Type B pancreatic cell (in vitro differentiated cells): ENCODE data around the gene NAMPT. TPM values are rescaled to one million over a fixed set of nuclear protein-coding genes. Genes with fewer than 3 reads are reported as not detected.

Experiments used
- DNase-seq: peaks from one replicate; pipeline ENCODE4 v3.0.0; 2021; ENCODE audit warnings: mixed read lengths; ENCODE audit not compliant: unreplicated experiment; ENCODE audit errors: extremely low spot score
- H3K27ac Mint-ChIP-seq: 2 replicates; pipeline ENCODE4 v1.8.0; 2021; ENCODE audit warnings: mild to moderate bottlenecking, mixed read lengths
- H3K27me3 Mint-ChIP-seq: 2 replicates; pipeline ENCODE4 v1.8.0; 2021; ENCODE audit warnings: mixed read lengths
- H3K36me3 Mint-ChIP-seq: 2 replicates; pipeline ENCODE4 v1.8.0; 2021; ENCODE audit warnings: mixed read lengths
- H3K4me1 Mint-ChIP-seq: one replicate; pipeline ENCODE4 v1.8.0; 2021; ENCODE audit warnings: mixed read lengths; ENCODE audit not compliant: unreplicated experiment
- H3K4me3 Mint-ChIP-seq: 2 replicates; pipeline ENCODE4 v1.8.0; 2021; ENCODE audit warnings: mild to moderate bottlenecking, mixed read lengths
- H3K9me3 Mint-ChIP-seq: 2 replicates; pipeline ENCODE4 v1.8.0; 2021; ENCODE audit warnings: mixed read lengths
- total RNA-seq: library from RNA; stranded (reverse); gene quantifications from 2 replicates; pipeline ENCODE4 v1.2.1, GENCODE V29; 2021; ENCODE audit warnings: low replicate concordance
- TF ChIP-seq, protein P1 (sequence below): fragments of 200-600 bp; sonication (generic); conservative IDR thresholded peaks from 2 replicates; pipeline ENCODE4 v1.5.0; 2021; ENCODE audit warnings: antibody characterized with exemption, mild to moderate bottlenecking

NAMPT gene
- total RNA-seq, 1 donor from 2014 or later: 60.0 TPM

DNA sequence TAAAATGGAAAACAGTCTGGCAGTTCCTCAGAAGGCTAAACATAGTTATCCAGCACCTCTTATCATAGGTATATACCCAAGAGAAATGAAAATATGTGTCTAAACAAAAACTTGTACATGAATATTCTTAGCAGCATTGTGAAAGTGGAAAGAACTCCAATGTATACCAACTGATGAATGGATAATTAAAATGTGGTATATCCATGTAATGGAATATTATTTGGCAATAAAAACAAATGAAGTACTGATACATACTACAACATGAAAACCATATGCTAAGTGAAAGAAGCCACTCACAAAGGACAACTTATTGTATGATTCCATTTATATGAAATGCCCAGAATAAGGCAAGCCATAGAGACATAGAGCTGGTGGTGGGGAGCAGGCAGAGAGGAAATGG lies 32.2 kb upstream of the NAMPT start:
- no peaks in the 10 kb centered on the region for H3K36me3 Mint-ChIP-seq
- H3K27ac Mint-ChIP-seq: no peak overlapping the region
- TF ChIP-seq, protein P1, sequence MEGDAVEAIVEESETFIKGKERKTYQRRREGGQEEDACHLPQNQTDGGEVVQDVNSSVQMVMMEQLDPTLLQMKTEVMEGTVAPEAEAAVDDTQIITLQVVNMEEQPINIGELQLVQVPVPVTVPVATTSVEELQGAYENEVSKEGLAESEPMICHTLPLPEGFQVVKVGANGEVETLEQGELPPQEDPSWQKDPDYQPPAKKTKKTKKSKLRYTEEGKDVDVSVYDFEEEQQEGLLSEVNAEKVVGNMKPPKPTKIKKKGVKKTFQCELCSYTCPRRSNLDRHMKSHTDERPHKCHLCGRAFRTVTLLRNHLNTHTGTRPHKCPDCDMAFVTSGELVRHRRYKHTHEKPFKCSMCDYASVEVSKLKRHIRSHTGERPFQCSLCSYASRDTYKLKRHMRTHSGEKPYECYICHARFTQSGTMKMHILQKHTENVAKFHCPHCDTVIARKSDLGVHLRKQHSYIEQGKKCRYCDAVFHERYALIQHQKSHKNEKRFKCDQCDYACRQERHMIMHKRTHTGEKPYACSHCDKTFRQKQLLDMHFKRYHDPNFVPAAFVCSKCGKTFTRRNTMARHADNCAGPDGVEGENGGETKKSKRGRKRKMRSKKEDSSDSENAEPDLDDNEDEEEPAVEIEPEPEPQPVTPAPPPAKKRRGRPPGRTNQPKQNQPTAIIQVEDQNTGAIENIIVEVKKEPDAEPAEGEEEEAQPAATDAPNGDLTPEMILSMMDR: no peak
- H3K4me3 Mint-ChIP-seq: no peak overlapping the region
- peaks cover 4% of the 10 kb centered on the region for H3K27me3 Mint-ChIP-seq
- H3K9me3 Mint-ChIP-seq: no peaks in the 10 kb centered on the region
- DNase-seq: no peak
- no peaks in the 10 kb centered on the region for H3K4me1 Mint-ChIP-seq

DNA sequence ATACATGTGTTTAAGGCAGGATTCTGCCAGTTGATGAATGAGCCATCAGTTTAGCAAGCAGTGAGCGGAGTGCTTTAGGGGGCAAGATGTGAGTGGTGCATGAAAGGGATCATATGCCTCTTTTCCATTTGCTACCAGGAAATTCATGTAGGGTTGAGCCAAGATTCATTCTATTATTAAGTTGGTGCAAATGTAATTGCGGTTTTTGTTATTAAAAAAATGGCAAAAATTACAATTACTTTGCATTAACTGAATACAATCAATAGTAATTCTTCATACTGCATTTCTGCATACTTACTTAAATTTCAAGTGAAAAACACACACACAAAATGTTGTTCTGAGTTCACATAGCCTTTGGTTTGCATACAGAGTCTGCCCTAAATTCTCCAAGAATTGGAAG lies 30.1 kb upstream of the NAMPT start:
- no peaks in the 10 kb centered on the region for H3K4me1 Mint-ChIP-seq
- H3K27me3 Mint-ChIP-seq: no peaks in the 10 kb centered on the region
- DNase-seq: no peak
- H3K4me3 Mint-ChIP-seq: no peak overlapping the region
- no peaks in the 10 kb centered on the region for H3K9me3 Mint-ChIP-seq
- TF ChIP-seq, protein P1: no peak
- H3K27ac Mint-ChIP-seq: no peak overlapping the region
- H3K36me3 Mint-ChIP-seq: no peaks in the 10 kb centered on the region

DNA sequence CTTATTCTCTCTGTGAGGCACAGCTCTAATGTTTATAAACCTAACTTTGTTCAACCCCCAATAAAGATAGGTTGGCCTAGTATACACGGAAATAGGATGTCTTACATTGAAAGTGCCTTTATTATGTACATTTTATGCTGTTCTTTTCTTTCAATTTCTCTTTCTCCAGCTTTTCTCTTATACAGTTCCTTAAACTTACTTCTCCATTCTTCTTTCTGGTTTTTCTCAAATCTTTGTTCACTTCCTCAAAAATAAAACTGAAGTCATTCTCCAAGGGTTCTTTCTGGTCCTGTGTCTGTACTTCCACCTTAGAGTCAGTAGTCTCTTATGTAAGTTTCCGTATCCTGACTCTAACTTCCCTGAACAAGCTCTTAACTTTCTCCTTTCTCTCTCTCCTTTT lies 29.2 kb upstream of the NAMPT start:
- no peaks in the 10 kb centered on the region for H3K27me3 Mint-ChIP-seq

DNA sequence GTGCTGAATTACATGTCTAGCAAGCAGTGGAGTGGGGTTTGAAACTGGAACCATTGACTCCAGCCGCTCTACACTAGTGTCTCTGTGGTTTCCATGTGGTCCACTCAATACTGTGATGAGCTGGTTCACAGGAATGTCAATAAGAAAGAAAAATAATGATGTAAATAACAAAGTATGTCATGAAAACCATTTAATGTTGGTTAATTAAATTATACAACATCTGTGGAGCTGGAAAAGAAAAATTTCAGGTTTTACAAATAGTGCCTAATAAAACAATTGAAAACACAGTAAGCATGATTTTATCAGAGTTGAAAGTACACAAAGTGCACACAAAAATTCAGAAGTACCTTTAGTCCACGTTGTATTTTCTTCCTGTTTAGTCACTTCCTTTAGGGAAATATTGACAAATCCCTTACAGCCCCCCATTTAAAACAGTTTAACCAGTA lies 28.7 kb upstream of the NAMPT start:
- DNase-seq: no peak
- TF ChIP-seq, protein P1: no peak
- no peaks in the 10 kb centered on the region for H3K4me1 Mint-ChIP-seq
- no peaks in the 10 kb centered on the region for H3K9me3 Mint-ChIP-seq
- no peak overlapping the region for H3K4me3 Mint-ChIP-seq
- no peak overlapping the region for H3K27ac Mint-ChIP-seq
- H3K27me3 Mint-ChIP-seq: no peaks in the 10 kb centered on the region
- H3K36me3 Mint-ChIP-seq: no peaks in the 10 kb centered on the region

More for the DNA sequence above, 29.2 kb upstream of the NAMPT start:
- H3K9me3 Mint-ChIP-seq: no peaks in the 10 kb centered on the region
- TF ChIP-seq, protein P1: no peak
- no peak for DNase-seq
- no peaks in the 10 kb centered on the region for H3K36me3 Mint-ChIP-seq
- no peak overlapping the region for H3K4me3 Mint-ChIP-seq
- H3K27ac Mint-ChIP-seq: no peak overlapping the region
- no peaks in the 10 kb centered on the region for H3K4me1 Mint-ChIP-seq

DNA sequence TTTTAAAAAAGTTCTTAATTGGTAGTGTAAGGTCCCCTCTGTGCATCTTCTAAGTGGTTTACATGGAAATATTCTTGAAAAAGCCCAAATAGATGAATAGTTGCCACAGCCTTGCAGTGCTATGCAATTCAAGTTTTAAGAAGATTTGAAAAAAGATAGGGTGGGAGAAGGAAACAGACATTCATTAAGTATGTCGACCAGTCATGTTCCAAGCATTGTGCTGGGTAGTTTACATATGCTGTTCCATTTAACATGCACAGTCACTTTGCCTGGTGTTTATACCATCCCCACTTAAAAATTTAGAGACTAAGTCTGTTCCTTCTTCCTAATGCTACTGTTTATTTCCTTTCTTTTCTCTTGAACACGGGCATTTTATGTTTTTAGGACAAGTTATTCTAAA lies 28.1 kb upstream of the NAMPT start:
- Mint-ChIP-seq H3K4me1 (no peaks in the 10 kb centered on the region), H3K27me3 (no peaks in the 10 kb centered on the region), H3K27ac (no peak overlapping the region), H3K4me3 (no peak overlapping the region), H3K36me3 (no peaks in the 10 kb centered on the region), H3K9me3 (no peaks in the 10 kb centered on the region)
- no peak for DNase-seq
- TF ChIP-seq, protein P1: no peak
